Medulla oblongata (tissue), 1 donor: ENCODE results near the gene HTR4.
"Not testable (repeated sequence)": the region's sequence is repeated elsewhere in the genome, so short reads cannot be mapped to it uniquely, and the experiment has no call there.

ENCODE experiments used
- DNase-seq: peaks from one replicate; pipeline ENCODE4 v3.0.0-alpha.2; 2015; ENCODE audit errors: extremely low spot score

The HTR4 gene

DNA sequence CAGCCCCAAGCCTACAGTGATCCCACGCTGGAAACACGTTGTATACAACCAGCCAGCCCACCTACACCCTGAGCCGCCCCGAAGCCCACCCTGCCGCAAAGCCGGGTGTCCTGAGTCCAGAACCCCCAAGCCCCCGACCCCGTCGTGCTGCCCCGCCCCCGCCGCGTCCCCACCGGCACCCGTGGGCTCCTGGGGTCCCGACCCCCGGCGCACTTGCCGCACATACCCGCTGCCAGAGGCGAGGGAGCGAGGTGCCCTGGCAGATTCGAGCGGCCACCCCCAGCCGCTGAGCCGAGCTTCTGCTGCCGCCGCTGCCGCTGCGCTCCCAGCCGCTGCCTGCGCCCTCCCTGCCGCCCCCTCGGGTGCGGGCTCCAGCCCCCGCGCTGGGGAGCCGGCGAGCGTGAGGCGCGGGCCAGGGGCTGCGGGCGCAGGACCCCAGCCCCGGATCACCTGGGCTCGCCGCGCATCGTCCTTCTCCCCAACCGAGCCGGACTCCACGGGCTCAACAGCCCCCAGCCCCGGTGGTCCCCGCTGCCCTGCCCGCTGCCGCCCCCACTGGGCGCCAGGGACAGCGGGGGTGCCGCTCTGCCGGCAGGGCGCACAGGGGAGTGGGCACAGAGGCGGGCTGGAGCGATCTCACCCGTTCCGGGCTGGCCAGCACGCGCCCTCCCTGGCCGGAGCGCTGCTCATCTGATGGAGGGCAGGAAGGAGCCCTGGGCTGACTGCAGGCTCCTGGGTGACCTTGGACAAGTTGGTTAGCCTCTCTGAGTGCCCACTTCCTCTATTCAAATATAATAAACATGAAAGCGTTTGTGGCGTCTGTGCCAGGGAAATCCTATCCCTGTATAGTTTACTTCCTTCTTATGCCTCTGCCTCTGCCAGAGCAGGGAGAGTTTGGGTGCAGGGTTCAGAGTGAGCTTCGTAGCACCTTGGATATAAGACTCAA is at the start of gene HTR4:
Gene HTR4 (minus strand): TSS at position 692 of the 946 bp plus-strand sequence. CDS start 17,513 bp downstream, outside the sequence.
- no peak for DNase-seq

DNA sequence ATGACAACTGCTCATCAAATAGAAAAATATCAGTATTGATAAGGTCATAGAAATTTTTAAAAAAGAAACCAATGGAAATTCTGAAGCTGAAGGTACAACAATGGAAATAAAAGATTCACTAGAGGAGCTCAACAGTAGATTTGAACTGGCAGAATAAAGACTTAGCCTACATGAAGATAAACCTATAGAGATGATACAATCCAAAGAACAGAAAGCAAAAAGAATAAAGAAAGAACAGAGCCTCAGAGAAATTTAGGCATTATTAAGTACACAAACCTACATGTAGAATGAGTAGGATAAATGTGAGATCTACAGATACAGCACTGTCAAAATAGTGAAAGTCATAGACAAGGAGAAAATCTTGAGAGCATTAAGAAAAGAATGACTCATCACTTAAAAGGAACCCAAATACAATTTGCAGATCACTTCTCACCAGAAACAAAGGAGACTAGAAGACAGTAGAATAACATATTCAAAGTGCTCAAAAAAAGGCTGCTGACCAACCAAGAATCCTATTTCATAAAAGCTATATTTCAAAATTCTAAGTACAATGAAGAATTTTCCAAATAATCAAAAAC is 47.8 kb upstream of the HTR4 start:
- no peak for DNase-seq

- DNase-seq, result no peak
Observed at GRCh38 chr5:148699028-148699427, 44.7 kb upstream of the HTR4 start.

GRCh38 chr5:148697809-148698196 is 43.5 kb upstream of the HTR4 start:
- DNase-seq, result no peak

DNA sequence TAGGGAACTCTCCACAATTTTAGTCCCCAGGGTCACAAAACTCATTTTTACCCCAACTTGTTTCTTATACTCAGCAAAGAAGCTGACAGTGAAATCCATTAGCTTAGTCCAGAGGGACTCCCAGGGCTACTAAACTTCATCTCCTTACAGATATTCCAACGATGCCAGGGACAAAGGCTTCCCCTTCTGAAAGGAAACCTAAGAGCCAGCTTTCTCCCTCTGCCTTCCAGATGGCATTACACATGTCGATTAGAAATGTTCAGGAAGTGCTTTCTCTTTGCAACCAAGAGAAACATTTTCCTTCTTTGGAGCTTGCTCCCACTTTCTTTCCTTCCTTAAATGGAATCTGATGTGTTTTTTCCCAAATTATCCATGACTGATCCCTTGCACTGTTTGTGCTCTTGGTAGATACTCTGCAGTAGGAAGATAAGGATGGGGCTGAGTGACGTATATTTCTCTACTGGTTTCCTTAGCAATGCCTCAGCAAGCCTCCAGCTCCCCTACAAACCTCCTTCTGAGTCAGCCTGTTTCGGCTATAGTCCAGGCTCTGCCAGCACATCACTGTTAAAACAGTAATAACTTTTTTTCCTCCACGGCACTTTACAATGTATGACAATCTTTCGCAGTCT is 43.0 kb upstream of the HTR4 start:
- no peak for DNase-seq

GRCh38 chr5:148696187-148697036 is 42.1 kb upstream of the HTR4 start:
- no peak for DNase-seq

DNA sequence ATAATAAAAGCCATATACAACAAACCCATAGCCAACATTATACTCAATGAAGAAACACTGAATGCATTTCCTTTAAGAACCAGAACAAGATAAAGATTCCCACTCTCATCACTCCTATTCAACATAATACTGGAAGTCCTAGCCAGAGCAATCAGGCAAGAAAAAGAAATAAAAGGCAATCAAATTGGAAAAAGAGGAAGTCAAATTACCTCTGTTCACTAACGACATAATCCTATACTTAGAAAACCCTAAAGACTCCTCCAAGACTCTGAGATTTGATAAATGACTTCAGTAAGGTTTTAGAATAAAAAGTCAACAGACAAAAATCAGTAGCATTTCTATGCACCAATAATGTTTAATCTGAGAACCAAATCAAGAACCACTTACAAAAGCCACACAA is 36.6 kb upstream of the HTR4 start:
- DNase-seq, result no peak

GRCh38 chr5:148688787-148689186 is 34.5 kb upstream of the HTR4 start:
- DNase-seq, result no peak

DNA sequence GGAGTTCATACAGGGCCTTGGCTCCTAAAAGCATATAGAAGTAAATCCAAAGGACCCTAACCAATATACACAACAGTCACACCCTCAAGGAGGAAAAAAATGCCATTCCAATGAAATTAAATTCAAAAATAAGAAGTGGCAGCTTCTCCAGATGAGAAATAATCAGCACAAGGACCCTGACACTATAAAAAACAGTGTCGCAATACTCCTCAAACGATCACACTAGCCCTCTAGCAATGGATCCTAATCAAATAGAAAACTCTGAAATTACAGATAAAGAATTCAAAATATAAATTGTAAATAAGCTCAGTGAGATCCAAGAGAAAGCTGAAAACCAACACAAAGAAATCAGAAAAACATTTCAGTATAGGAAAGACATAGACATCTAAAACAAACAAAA is 33.5 kb upstream of the HTR4 start:
- DNase-seq, result no peak

- DNase-seq, result no peak
Observed at GRCh38 chr5:148687427-148687826, 33.1 kb upstream of the HTR4 start.

- DNase-seq, result no peak
Observed at GRCh38 chr5:148686660-148687059, 32.3 kb upstream of the HTR4 start.

- DNase-seq, result no peak
Observed at GRCh38 chr5:148685520-148686134, 31.3 kb upstream of the HTR4 start.

GRCh38 chr5:148684528-148684927 is 30.2 kb upstream of the HTR4 start:
- DNase-seq, result no peak

DNA sequence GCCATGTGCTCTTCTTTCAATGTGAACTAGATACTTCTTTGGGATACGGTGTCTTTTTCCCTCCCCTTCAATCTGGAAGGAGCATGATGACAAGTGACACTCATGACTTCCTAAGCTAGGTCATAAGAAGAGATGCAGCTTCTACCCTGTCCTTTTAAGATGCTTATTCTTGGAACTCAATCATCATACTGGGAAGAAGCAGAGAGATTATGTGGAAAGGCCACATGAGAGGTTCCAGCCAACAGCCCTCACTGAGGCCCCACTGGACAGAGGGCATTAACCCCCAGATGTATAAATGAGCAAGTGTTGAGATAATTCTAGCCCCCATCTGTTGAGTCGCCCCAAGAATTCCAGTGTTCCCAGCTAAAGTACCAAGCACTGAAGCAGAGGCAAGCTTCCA is 29.3 kb upstream of the HTR4 start:
- no peak for DNase-seq

DNA sequence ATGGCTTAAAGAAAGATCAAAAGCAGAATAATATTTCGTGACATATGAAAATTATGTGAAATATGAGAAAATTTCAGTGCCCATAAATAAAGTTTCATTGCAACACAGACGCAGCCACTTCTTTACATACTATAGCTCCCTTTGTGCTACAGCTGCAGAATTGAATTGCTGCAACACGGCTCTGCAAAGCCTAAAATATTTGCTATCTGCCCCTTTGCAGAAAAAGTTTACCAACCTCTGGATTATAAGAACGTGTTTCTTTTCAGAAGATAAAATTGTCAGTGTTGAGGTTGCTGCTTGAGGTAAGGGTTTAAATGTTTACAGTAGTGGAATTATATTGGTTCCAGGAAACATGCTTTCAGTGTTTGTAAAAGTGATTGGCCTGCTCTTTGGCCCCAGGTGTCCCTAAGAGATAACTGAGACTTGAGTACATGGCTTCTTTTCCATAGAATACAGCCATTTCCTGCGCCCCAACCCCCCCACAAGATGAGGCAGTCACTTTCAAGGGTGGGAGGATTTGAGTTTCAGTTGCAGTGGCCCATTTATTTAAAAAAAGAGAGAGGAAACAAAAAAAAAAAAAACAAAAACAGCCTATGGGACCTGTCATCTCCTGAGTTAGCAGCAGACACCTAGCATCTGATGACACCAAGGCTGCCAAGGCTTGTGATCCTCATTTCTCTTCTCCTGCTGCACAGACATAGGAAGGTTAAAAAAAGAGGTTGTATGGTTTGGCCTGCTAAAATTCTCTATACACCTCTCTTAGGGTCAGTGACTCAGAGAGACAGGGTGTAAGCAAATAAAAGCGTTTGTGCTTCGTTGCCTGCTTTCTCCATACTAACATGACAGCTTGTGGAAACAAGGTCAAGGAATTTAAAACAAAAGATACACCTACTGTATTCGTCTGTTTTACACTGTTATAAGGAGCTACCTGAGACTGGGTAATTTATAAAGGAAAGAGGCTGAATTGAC is 28.0 kb upstream of the HTR4 start:
- DNase-seq, result no peak

GRCh38 chr5:148681157-148682057 is 27.1 kb upstream of the HTR4 start:
- no peak for DNase-seq

GRCh38 chr5:148673704-148674103 is 19.4 kb upstream of the HTR4 start:
- DNase-seq, result not testable (repeated sequence)

GRCh38 chr5:148666353-148666752 is 12.0 kb upstream of the HTR4 start:
- no peak for DNase-seq

GRCh38 chr5:148665431-148665830 is 11.1 kb upstream of the HTR4 start:
- no peak for DNase-seq
